HepG2 (cell line): ENCODE results near the gene FRMD8. TPM values are rescaled to one million over a fixed set of nuclear protein-coding genes. Genes with fewer than 3 reads are reported as not detected.

ENCODE experiments used
- ARID2 ChIP-seq: sonication (generic); formaldehyde crosslinking; IDR thresholded peaks from 2 replicates; pipeline ENCODE4 v1.8.1; 2022; ENCODE audit warnings: mild to moderate bottlenecking, missing genetic modification reagents, borderline replicate concordance
- DMAP1 ChIP-seq: IDR thresholded peaks from 2 replicates; pipeline ENCODE4 v1.6.1; 2016
- DNMT3B ChIP-seq: conservative IDR thresholded peaks from 2 replicates; pipeline ENCODE4 v1.6.1; 2016; ENCODE audit warnings: missing biosample characterization, control low read depth
- FOXA3 ChIP-seq: IDR thresholded peaks from 2 replicates; pipeline ENCODE4 v1.6.1; 2016; ENCODE audit warnings: missing genetic modification reagents, missing compliant biosample characterization
- JUN ChIP-seq: sonication (generic); formaldehyde crosslinking; IDR thresholded peaks from 2 replicates; pipeline ENCODE4 v1.4.0; 2020; ENCODE audit warnings: mild to moderate bottlenecking, missing genetic modification reagents
- KAT2B ChIP-seq: fragments of 150-350 bp; IDR thresholded peaks from 2 replicates; pipeline ENCODE4 v1.6.1; 2014; ENCODE audit warnings: low read depth, low read length, borderline replicate concordance
- KDM3A ChIP-seq: IDR thresholded peaks from 2 replicates; pipeline ENCODE4 v1.6.1; 2018; ENCODE audit warnings: low read depth, missing compliant biosample characterization
- MAFK ChIP-seq, 2 experiments: IDR thresholded peaks in 1 of 2; conservative IDR thresholded peaks in 1 of 2; 2 replicates each; pipeline ENCODE4 v1.6.1; 2011; ENCODE audit warnings: improper control_type of control experiment in 2 of 2, low read length in 2 of 2
- NR2F6 ChIP-seq, 2 experiments: IDR thresholded peaks; 2 replicates each; pipeline ENCODE4 v1.6.1; 2016; ENCODE audit warnings: antibody characterized with exemption in 1 of 2, mild to moderate bottlenecking in 1 of 2
- PBX3 ChIP-seq: sonication (generic); formaldehyde crosslinking; IDR thresholded peaks from 2 replicates; pipeline ENCODE4 v1.8.1; 2023; ENCODE audit warnings: missing genetic modification reagents, inconsistent platforms, borderline replicate concordance
- SETDB1 ChIP-seq: sonication (generic); formaldehyde crosslinking; IDR thresholded peaks from 2 replicates; pipeline ENCODE4 v1.5.1; 2020; ENCODE audit warnings: missing genetic modification reagents, mild to moderate bottlenecking, borderline replicate concordance
- SKI ChIP-seq: fragments of 450-650 bp; IDR thresholded peaks from one replicate; pipeline ENCODE4 v1.6.1; 2018; ENCODE audit warnings: mild to moderate bottlenecking; ENCODE audit not compliant: partially characterized antibody
- STAT5B ChIP-seq: sonication (generic); formaldehyde crosslinking; IDR thresholded peaks from 2 replicates; pipeline ENCODE4 v1.4.0; 2020; ENCODE audit warnings: missing genetic modification reagents
- ZBTB38 ChIP-seq: sonication (generic); formaldehyde crosslinking; IDR thresholded peaks from 2 replicates; pipeline ENCODE4 v1.5.1; 2020; ENCODE audit warnings: mild to moderate bottlenecking, missing genetic modification reagents
- ZNF230 ChIP-seq: sonication (generic); formaldehyde crosslinking; IDR thresholded peaks from 2 replicates; pipeline ENCODE4 v1.4.0; 2020; ENCODE audit warnings: mild to moderate bottlenecking, missing genetic modification reagents
- ZNF709 ChIP-seq: sonication (generic); formaldehyde crosslinking; IDR thresholded peaks from 2 replicates; pipeline ENCODE4 v1.5.0; 2020; ENCODE audit warnings: mild to moderate bottlenecking, missing genetic modification reagents
- ZNF747 ChIP-seq: sonication (generic); formaldehyde crosslinking; IDR thresholded peaks from 2 replicates; pipeline ENCODE4 v1.8.1; 2023; ENCODE audit warnings: missing genetic modification reagents, mild to moderate bottlenecking, borderline replicate concordance
- ZNF788 ChIP-seq: sonication (generic); formaldehyde crosslinking; IDR thresholded peaks from 2 replicates; pipeline ENCODE4 v1.5.0; 2020; ENCODE audit warnings: mild to moderate bottlenecking, missing genetic modification reagents, borderline replicate concordance
- ZNF83 ChIP-seq: sonication (generic); formaldehyde crosslinking; IDR thresholded peaks from 2 replicates; pipeline ENCODE4 v1.4.0; 2020; ENCODE audit warnings: missing genetic modification reagents, mild to moderate bottlenecking, borderline replicate concordance
- polyA plus RNA-seq, 8 experiments: library from polyadenylated mRNA; depleted of rRNA in 3 of 8; stranded (reverse) in 7 of 8; unstranded in 1 of 8; fragments of >200 nt; fragmentation: Illumina TruSeq in 4 of 8; extraction: Trizol in 4 of 8; gene quantifications; 2 replicates each; pipeline versions ENCODE4 v1.2.1 to v1.2.3, GENCODE V29; 2011 to 2016; ENCODE audit warnings: low read depth in 4 of 8, missing spikeins in 1 of 8, mixed read lengths in 1 of 8; ENCODE audit not compliant: insufficient read depth in 1 of 8
- total RNA-seq, 5 experiments: library from RNA; depleted of rRNA; stranded (reverse); fragments of >200 nt; fragmentation: Illumina TruSeq; extraction: Trizol; gene quantifications; 2 replicates each; pipeline ENCODE4 v1.2.3, GENCODE V29; 2016; ENCODE audit warnings: low read depth in 1 of 5
- TF ChIP-seq, protein P1 (sequence below): sonication (generic); formaldehyde crosslinking; IDR thresholded peaks from 2 replicates; pipeline ENCODE4 v1.4.0; 2020; ENCODE audit warnings: missing genetic modification reagents, low read depth, mild to moderate bottlenecking, borderline replicate concordance
- TF ChIP-seq, protein P2 (sequence below): sonication (generic); formaldehyde crosslinking; IDR thresholded peaks from 2 replicates; pipeline ENCODE4 v1.8.1; 2023; ENCODE audit warnings: mild to moderate bottlenecking, missing genetic modification reagents
- TF ChIP-seq, protein P3 (sequence below): sonication (generic); formaldehyde crosslinking; IDR thresholded peaks from 2 replicates; pipeline ENCODE4 v1.5.1; 2020; ENCODE audit warnings: missing genetic modification reagents, mild to moderate bottlenecking, borderline replicate concordance
- TF ChIP-seq, protein P4 (sequence below): sonication (generic); formaldehyde crosslinking; IDR thresholded peaks from 2 replicates; pipeline ENCODE4 v1.4.0; 2020; ENCODE audit warnings: missing genetic modification reagents, borderline replicate concordance

Gene FRMD8
- total and polyA plus RNA-seq, 2 of the 13 experiments (the other 11 are each of a cell fraction or from before 2014, with no cell fraction given) = 5.8 to 20.6 TPM

DNA sequence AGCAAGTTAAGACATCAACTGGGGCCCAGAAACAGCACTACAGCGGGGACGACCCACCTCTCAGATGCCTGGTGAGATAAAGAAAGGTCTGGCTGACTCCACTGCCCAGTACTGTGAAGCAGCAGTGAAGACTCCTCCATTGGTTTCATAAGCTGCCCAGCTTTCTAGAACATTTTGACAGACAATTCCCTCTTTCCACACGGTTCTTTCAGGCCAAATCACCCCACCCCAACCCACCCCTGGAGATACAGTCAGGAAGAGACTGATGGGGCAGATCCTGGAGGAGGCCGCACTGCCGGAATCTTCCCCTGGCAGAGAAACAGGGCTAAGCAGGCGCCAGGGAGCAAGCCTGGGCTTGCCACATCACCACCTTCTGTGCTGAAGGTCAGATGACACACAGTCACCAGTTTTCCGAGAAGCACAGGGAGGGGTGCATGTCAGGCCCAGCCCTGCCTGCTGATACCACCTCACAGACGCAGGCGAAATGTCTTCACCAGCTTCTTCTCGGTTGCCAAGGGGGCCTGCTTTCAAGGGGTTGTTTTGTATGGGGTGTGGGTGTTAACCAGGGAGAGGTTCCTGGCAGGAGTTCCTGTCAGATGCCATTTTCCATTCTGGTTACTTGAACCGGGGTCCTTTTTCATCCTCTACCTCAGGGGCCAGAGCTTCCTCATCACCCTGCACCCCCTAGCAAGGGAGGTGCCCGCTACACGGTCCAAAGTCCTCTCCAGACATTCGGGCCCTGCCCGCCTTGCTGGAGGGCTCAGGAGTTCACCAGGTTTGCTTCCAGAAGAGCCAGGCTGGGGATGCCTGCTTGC, 34.7 kb downstream of the FRMD8 start (continued):
- TF ChIP-seq PBX3 (CRISPR knock-in tag) (peak; percentile 60; the same call in 1 of the 2 replicates), ZNF788 (CRISPR knock-in tag) (peak; percentile 81; the same call in 1 of the 2 replicates), ZNF230 (CRISPR knock-in tag) (no peak), MAFK (conservative IDR thresholded peaks at IDR 0.05 in 1 of 2, IDR thresholded peaks at IDR 0.05 in 1 of 2; ENCODE audit: low read length in 2 of 2) (0 out of 4 replicates have a peak, but pooled peaks of 1 of the 2 experiments have one; percentile 3), SETDB1 (no peak), ZNF709 (CRISPR knock-in tag) (no peak), KAT2B (no peak), JUN (CRISPR knock-in tag) (no peak), KDM3A (CRISPR knock-in tag) (no peak), ZNF747 (CRISPR knock-in tag) (no peak; the same call in 1 of the 2 replicates), ZBTB38 (CRISPR knock-in tag) (no peak; the same call in 1 of the 2 replicates), DMAP1 (CRISPR knock-in tag) (peak; percentile 92), ZNF83 (CRISPR knock-in tag) (no peak), DNMT3B (peak; percentile 31; the same call in 1 of the 2 replicates), FOXA3 (CRISPR knock-in tag) (peak; percentile 65), SKI (peak; percentile 13), STAT5B (no peak), ARID2 (CRISPR knock-in tag) (no peak; the same call in 1 of the 2 replicates), NR2F6 (IDR thresholded peaks at IDR 0.05) (peak; percentile 78), NR2F6 (CRISPR knock-in tag; IDR thresholded peaks at IDR 0.05) (peak; percentile 76)
- TF ChIP-seq, protein P1, sequence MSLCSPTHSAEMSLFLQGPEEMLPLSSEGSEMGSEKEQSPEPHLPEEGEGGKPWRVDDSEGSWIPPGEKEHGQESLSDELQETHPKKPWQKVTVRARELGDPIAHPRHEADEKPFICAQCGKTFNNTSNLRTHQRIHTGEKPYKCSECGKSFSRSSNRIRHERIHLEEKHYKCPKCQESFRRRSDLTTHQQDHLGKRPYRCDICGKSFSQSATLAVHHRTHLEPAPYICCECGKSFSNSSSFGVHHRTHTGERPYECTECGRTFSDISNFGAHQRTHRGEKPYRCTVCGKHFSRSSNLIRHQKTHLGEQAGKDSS (CRISPR knock-in tag) = peak; percentile 35; the same call in 1 of the 2 replicates
- TF ChIP-seq, protein P2, sequence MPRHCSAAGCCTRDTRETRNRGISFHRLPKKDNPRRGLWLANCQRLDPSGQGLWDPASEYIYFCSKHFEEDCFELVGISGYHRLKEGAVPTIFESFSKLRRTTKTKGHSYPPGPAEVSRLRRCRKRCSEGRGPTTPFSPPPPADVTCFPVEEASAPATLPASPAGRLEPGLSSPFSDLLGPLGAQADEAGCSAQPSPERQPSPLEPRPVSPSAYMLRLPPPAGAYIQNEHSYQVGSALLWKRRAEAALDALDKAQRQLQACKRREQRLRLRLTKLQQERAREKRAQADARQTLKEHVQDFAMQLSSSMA (CRISPR knock-in tag) = no peak
- TF ChIP-seq, protein P3, sequence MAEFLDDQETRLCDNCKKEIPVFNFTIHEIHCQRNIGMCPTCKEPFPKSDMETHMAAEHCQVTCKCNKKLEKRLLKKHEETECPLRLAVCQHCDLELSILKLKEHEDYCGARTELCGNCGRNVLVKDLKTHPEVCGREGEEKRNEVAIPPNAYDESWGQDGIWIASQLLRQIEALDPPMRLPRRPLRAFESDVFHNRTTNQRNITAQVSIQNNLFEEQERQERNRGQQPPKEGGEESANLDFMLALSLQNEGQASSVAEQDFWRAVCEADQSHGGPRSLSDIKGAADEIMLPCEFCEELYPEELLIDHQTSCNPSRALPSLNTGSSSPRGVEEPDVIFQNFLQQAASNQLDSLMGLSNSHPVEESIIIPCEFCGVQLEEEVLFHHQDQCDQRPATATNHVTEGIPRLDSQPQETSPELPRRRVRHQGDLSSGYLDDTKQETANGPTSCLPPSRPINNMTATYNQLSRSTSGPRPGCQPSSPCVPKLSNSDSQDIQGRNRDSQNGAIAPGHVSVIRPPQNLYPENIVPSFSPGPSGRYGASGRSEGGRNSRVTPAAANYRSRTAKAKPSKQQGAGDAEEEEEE = no peak
- TF ChIP-seq, protein P4, sequence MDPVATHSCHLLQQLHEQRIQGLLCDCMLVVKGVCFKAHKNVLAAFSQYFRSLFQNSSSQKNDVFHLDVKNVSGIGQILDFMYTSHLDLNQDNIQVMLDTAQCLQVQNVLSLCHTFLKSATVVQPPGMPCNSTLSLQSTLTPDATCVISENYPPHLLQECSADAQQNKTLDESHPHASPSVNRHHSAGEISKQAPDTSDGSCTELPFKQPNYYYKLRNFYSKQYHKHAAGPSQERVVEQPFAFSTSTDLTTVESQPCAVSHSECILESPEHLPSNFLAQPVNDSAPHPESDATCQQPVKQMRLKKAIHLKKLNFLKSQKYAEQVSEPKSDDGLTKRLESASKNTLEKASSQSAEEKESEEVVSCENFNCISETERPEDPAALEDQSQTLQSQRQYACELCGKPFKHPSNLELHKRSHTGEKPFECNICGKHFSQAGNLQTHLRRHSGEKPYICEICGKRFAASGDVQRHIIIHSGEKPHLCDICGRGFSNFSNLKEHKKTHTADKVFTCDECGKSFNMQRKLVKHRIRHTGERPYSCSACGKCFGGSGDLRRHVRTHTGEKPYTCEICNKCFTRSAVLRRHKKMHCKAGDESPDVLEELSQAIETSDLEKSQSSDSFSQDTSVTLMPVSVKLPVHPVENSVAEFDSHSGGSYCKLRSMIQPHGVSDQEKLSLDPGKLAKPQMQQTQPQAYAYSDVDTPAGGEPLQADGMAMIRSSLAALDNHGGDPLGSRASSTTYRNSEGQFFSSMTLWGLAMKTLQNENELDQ (CRISPR knock-in tag) = no peak
